ENCODE measurements around the gene PRMT9. TPM values are rescaled to one million over a fixed set of nuclear protein-coding genes. Genes with fewer than 3 reads are reported as not detected.

The PRMT9 gene
- total RNA-seq, 2 donors from 2014 or later, result 3.0 to 5.7 TPM

DNA sequence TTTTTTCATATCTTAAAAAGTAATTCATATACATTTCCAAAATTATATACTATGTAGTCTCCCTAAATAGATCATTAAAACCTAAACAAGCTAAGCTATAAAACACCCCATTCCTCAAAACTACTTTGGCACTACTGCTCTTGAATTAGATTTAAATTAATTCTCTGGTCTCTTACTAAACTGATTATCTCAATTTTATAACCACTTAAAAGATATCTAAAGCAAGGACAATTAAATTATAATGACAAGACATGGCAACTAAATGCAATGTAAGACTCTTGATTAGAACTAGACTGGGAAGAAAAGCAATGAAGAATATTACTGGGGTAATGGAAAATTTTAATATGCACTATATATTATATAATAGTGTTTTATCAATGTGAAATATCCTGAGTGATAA lies 38.9 kb downstream of the PRMT9 start:
- Histone ChIP-seq H3K27ac (no peak overlapping the region), H3K4me1 (peaks cover 11% of the 10 kb centered on the region), H3K4me3 (no peak overlapping the region), H3K36me3 (replicated peaks in 1 of 2; ENCODE audit: insufficient read depth in 1 of 2, low read depth in 2 of 2) (peaks cover 0 to 5% of the 10 kb centered on the region in 2 donors), H3K9me3 (no peaks in the 10 kb centered on the region), H3K27me3 (no peaks in the 10 kb centered on the region)
- no peak for ATAC-seq
- DNase-seq, result no peak
- intact Hi-C loops (cut with DNase I), result no loop called here
- TF ChIP-seq POLR2A (IDR thresholded peaks at IDR 0.05), result no peak
- TF ChIP-seq, protein P1, sequence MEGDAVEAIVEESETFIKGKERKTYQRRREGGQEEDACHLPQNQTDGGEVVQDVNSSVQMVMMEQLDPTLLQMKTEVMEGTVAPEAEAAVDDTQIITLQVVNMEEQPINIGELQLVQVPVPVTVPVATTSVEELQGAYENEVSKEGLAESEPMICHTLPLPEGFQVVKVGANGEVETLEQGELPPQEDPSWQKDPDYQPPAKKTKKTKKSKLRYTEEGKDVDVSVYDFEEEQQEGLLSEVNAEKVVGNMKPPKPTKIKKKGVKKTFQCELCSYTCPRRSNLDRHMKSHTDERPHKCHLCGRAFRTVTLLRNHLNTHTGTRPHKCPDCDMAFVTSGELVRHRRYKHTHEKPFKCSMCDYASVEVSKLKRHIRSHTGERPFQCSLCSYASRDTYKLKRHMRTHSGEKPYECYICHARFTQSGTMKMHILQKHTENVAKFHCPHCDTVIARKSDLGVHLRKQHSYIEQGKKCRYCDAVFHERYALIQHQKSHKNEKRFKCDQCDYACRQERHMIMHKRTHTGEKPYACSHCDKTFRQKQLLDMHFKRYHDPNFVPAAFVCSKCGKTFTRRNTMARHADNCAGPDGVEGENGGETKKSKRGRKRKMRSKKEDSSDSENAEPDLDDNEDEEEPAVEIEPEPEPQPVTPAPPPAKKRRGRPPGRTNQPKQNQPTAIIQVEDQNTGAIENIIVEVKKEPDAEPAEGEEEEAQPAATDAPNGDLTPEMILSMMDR (IDR thresholded peaks at IDR 0.05), result no peak

DNA sequence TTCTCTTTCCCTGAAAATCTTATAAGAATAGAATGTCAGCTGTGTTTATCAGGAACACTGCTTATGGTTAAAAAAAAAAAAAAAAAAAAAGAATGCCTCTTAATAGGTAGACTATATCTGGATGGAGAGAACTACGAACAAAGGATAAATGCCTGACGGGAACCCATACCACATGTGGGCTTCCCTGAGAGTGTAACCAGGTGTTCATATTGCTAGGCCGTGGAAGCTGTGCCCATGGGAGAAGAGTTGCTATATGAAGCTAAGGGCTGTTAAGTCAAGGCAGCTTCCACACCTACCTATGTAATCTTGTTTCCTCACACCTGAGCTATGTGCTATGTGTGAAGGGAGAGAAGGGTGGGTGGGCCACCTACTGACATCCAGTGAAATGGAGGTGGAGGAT lies 39.5 kb downstream of the PRMT9 start:
- Histone ChIP-seq H3K27ac (no peak overlapping the region), H3K36me3 (replicated peaks in 1 of 2; ENCODE audit: insufficient read depth in 1 of 2, low read depth in 2 of 2) (peaks cover 0 to 5% of the 10 kb centered on the region in 2 donors), H3K4me3 (no peak overlapping the region), H3K4me1 (peaks cover 11% of the 10 kb centered on the region), H3K9me3 (no peaks in the 10 kb centered on the region), H3K27me3 (no peaks in the 10 kb centered on the region)
- DNase-seq (peak in 3 of 4 donors; percentile 28 to 55 (median 35)), ATAC-seq (peak; percentile 42)
- TF ChIP-seq, protein P1 (IDR thresholded peaks at IDR 0.05), result no peak
- no peak for TF ChIP-seq POLR2A (IDR thresholded peaks at IDR 0.05)
- intact Hi-C loops (cut with DNase I), result no loop called here
- WGBS, 2 donors, result 30 to 44% methylated on average over 3 of the region's 3 CpGs

DNA sequence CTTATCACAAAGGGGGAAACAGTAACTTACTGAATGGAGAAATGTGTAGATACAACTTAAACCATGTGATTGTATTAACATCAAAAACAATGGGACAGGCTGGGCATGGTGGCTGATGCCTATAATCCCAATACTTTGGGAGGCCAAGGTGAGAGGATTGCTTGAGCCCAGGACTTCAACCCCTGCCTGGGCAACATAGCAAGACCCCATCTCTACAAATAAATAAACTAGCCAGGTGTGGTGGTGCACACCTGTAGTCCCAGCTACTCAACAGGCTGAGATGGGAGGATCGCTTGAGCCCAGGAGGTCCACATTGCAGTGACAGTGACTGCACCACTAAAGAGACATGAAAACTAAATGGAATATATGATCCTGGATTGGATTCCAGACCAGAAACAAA lies 40.3 kb downstream of the PRMT9 start:
- Histone ChIP-seq H3K27ac (no peak overlapping the region), H3K4me3 (no peak overlapping the region), H3K36me3 (replicated peaks in 1 of 2; ENCODE audit: insufficient read depth in 1 of 2, low read depth in 2 of 2) (peaks cover 0 to 5% of the 10 kb centered on the region in 2 donors), H3K9me3 (no peaks in the 10 kb centered on the region), H3K27me3 (no peaks in the 10 kb centered on the region), H3K4me1 (peaks cover 11% of the 10 kb centered on the region)
- TF ChIP-seq, protein P1 (IDR thresholded peaks at IDR 0.05), result no peak
- no peak for TF ChIP-seq POLR2A (IDR thresholded peaks at IDR 0.05)
- DNase-seq, result no peak
- 100% methylated on average over 1 of the region's 1 CpG for WGBS, 2 donors
- intact Hi-C loops (cut with DNase I), result no loop called here
- ATAC-seq, result no peak

DNA sequence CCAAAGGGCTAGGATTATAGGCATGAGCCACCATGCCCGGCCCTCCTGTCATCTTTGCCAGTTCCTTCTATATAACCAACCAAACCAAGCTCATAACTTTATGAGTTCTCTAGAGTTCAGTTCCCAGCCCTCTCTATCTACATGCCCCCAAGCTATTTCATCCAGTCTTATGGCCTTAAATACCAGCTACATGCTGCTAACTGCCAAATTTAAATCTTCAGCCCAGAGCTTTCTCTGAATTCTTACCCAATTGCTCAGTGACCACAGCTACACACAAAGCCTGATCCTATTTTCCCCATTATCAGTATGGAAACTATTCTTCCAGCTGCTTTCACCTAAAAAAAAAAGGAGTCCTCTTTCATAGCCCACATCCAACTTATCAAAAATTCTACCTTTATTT lies 43.6 kb downstream of the PRMT9 start:
- ATAC-seq, result no peak

DNA sequence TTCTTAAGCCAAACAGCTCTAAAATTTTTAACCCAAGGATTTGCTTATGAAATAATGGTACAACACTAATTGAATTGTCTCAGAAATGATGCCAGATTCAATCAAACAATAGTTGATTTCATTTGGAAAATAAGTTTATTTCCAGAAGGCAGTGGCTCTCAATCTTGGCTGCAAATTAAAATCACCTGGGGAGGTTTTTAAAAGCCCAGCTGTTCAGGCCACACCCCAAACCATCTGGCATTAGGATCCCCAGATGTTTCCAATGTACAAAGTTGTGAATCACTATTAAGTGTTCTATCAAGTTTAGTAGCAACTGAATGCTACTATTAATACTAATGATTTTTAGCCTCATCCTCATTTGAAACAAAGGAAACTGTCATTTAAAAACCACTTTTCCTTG lies 44.6 kb downstream of the PRMT9 start:
- intact Hi-C loops (cut with DNase I), result no loop called here
- no peak for DNase-seq
- H3K36me3 ChIP-seq (replicated peaks in 1 of 2; ENCODE audit: insufficient read depth in 1 of 2, low read depth in 2 of 2), result peaks cover 0 to 6% of the 10 kb centered on the region in 2 donors
- no peak overlapping the region for H3K27ac ChIP-seq
- no peak overlapping the region for H3K4me3 ChIP-seq
- peaks cover 1% of the 10 kb centered on the region for H3K4me1 ChIP-seq
- H3K27me3 ChIP-seq, result no peaks in the 10 kb centered on the region
- no peaks in the 10 kb centered on the region for H3K9me3 ChIP-seq
- ATAC-seq, result no peak
- no peak for TF ChIP-seq POLR2A (IDR thresholded peaks at IDR 0.05)
- TF ChIP-seq, protein P1 (IDR thresholded peaks at IDR 0.05), result no peak

More for the DNA sequence above, 43.6 kb downstream of the PRMT9 start:
- H3K4me1 ChIP-seq, result peaks cover 6% of the 10 kb centered on the region
- no peaks in the 10 kb centered on the region for H3K9me3 ChIP-seq
- intact Hi-C loops (cut with DNase I), result no loop called here
- H3K36me3 ChIP-seq (replicated peaks in 1 of 2; ENCODE audit: insufficient read depth in 1 of 2, low read depth in 2 of 2), result peaks cover 0 to 3% of the 10 kb centered on the region in 2 donors
- no peak for TF ChIP-seq POLR2A (IDR thresholded peaks at IDR 0.05)
- TF ChIP-seq, protein P1 (IDR thresholded peaks at IDR 0.05), result no peak
- DNase-seq, result no peak
- H3K4me3 ChIP-seq, result no peak overlapping the region
- H3K27me3 ChIP-seq, result no peaks in the 10 kb centered on the region
- WGBS, 2 donors, result 94 to 100% methylated on average over 1 of the region's 1 CpG
- H3K27ac ChIP-seq, result no peak overlapping the region
